ENCODE results near the gene CHRNB1. TPM values are rescaled to one million over a fixed set of nuclear protein-coding genes. Genes with fewer than 3 reads are reported as not detected.

CHRNB1 gene
- 10 to 100 TPM; 11.5 to 11.7 TPM for total RNA-seq

GRCh38 chr17:7444682-7445618 lies at the start of gene CHRNB1:
Gene CHRNB1, plus strand, starts transcription at chr17:7445061. Its CDS starts 67 bp downstream, at chr17:7445128.
- H3K4me1 Mint-ChIP-seq (ENCODE audit: low read depth) = peaks cover 25% of the 10 kb centered on the region
- no peaks in the 10 kb centered on the region for H3K9me3 Mint-ChIP-seq
- peaks cover 57% of the 10 kb centered on the region for H3K27me3 Mint-ChIP-seq
- DNase-seq (peak; percentile 44), ATAC-seq (peak; percentile 5)
- H3K4me3 Mint-ChIP-seq = peak within 1 kb of the TSS; percentile 64
- intact Hi-C loops (cut with micrococcal nuclease) = no loop called here
- no peak within 1 kb of the TSS for H3K27ac Mint-ChIP-seq
- H3K36me3 Mint-ChIP-seq (ENCODE audit: low read depth) = peaks cover 14% of the 10 kb centered on the region
- no peak for TF ChIP-seq CTCF (IDR thresholded peaks at IDR 0.05)
- POLR2A ChIA-PET = interaction anchor here (0.8 to 6.8 kb wide), 8 partner anchors 8 to 144 kb away, joined by 3 to 53 read pairs (median 4); partner anchors contain the start of genes PLSCR3, POLR2A and SOX15
- CTCF ChIA-PET = interaction anchor here (1.1 to 4.0 kb wide), 6 partner anchors 9 to 149 kb away, joined by 3 to 23 read pairs (median 6); partner anchors contain the start of gene TMEM102

GRCh38 chr17:7396147-7396546 lies 48.7 kb upstream of the CHRNB1 start:
- Mint-ChIP-seq H3K9me3 (no peaks in the 10 kb centered on the region), H3K36me3 (ENCODE audit: low read depth) (peaks cover 23% of the 10 kb centered on the region), H3K4me1 (ENCODE audit: low read depth) (peaks cover 20% of the 10 kb centered on the region), H3K27ac (no peak overlapping the region), H3K27me3 (no peaks in the 10 kb centered on the region), H3K4me3 (no peak overlapping the region)
- TF ChIP-seq CTCF (IDR thresholded peaks at IDR 0.05) = no peak
- DNase-seq = no peak
- no peak for ATAC-seq
- ChIA-PET POLR2A (interaction anchor here (1.3 kb wide), 1 partner anchor 82 kb away, joined by 4 read pairs; no protein-coding TSS in a partner anchor), CTCF (interaction anchor here (1.0 kb wide), 1 partner anchor 13 kb away, joined by 3 read pairs; no protein-coding TSS in a partner anchor)
- intact Hi-C loops (cut with micrococcal nuclease) = no loop called here

- Mint-ChIP-seq H3K4me1 (ENCODE audit: low read depth) (peaks cover 10% of the 10 kb centered on the region), H3K4me3 (no peak overlapping the region), H3K27ac (no peak overlapping the region), H3K9me3 (no peaks in the 10 kb centered on the region), H3K36me3 (ENCODE audit: low read depth) (peaks cover 7% of the 10 kb centered on the region), H3K27me3 (no peaks in the 10 kb centered on the region)
- ChIA-PET POLR2A (interaction anchor here (0.6 to 1.4 kb wide), 5 partner anchors 8 to 185 kb away, joined by 3 to 4 read pairs (median 3); partner anchors contain the start of gene MPDU1), CTCF (interaction anchor here (1.1 to 2.0 kb wide), 3 partner anchors 10 to 162 kb away, joined by 3 to 8 read pairs (median 3); no protein-coding TSS in a partner anchor)
- DNase-seq (no peak), ATAC-seq (no peak)
- TF ChIP-seq CTCF (IDR thresholded peaks at IDR 0.05) = no peak
- intact Hi-C loops (cut with micrococcal nuclease) = no loop called here
These were observed 46.2 kb upstream of the CHRNB1 start for GRCh38 chr17:7398612-7399011.

DNA sequence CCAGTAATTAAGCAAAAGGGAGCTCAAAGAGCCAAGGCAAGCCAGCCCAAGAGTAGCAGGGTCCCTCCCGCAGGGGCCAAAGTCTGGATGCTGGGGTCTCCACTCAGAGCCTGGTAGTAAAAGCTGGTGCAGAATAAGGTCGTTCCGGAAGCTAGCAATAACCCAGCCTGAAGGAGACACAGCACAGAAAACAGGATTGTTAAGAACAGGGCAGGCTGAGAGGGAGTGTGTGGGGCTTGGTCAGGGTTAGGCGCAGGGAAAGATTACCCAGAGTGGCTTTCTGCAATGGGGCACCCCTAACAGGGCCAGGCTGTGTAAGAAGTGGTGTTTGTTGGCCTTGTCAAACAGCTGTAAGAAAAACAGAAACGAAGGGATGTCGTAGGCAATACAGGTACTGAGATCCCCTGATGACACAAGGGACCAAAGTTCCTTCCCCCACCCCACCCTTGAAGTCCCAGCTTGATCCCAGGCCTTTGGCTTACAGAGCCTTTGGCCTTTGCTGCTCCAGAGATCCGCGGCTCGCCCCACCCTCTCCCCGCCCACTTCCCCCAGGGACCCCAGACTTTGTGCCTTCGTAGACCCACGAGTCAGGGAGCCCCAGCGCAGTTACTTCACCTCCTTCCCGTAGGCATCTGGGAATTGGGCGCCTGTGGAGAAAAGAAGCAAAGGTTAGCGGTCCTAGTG lies 41.7 kb upstream of the CHRNB1 start:
- Mint-ChIP-seq H3K36me3 (ENCODE audit: low read depth) (peaks cover 3% of the 10 kb centered on the region), H3K4me3 (peak overlapping the region; percentile 95), H3K27me3 (peaks cover 2% of the 10 kb centered on the region), H3K9me3 (no peaks in the 10 kb centered on the region), H3K4me1 (ENCODE audit: low read depth) (peaks cover 11% of the 10 kb centered on the region), H3K27ac (peak overlapping the region; percentile 98)
- ChIA-PET CTCF (interaction anchor here (0.8 to 4.1 kb wide), 7 partner anchors 9 to 212 kb away, joined by 3 to 27 read pairs (median 7); partner anchors contain the start of genes FXR2, KCTD11, NEURL4 and PLSCR3), POLR2A (interaction anchor here (0.6 to 2.7 kb wide), 9 partner anchors 8 to 48 kb away, joined by 3 to 10 read pairs (median 3); partner anchors contain the start of genes PLSCR3 and TMEM95)
- ATAC-seq (no peak), DNase-seq (peak; percentile 55)
- TF ChIP-seq CTCF (IDR thresholded peaks at IDR 0.05) = no peak
- intact Hi-C loops (cut with micrococcal nuclease) = no loop called here

Data from activated CD8-positive, alpha-beta T cell treated with anti-CD3 and anti-CD28 coated beads for 36 hours (primary cell).